ENCODE data around the gene LDLRAD1.

LDLRAD1 gene

DNA sequence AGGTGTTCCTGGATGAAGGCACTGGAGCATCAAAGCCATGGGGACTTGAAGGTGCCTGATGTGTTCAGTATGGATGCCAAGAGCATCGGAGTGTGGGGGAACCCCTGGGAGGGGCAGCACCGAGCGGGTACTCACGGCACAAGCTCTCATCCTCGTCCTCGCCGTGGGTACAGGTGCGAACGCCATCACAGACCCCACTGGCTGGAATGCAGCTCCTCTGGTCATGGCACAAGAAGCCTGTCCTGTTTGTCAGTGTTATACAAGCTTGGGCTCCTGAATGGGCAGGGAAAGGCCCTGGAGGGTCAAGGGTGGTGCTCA, 6.0 kb downstream of the LDLRAD1 start:
- in situ Hi-C loops (cut with HindIII; ENCODE audit: low pct_ligation_motif_present, low sequenced_read_pairs) = no loop called here
- DNase-seq = no peak
- peaks cover 6% of the 10 kb centered on the region for H3K27me3 ChIP-seq (replicated peaks)

DNA sequence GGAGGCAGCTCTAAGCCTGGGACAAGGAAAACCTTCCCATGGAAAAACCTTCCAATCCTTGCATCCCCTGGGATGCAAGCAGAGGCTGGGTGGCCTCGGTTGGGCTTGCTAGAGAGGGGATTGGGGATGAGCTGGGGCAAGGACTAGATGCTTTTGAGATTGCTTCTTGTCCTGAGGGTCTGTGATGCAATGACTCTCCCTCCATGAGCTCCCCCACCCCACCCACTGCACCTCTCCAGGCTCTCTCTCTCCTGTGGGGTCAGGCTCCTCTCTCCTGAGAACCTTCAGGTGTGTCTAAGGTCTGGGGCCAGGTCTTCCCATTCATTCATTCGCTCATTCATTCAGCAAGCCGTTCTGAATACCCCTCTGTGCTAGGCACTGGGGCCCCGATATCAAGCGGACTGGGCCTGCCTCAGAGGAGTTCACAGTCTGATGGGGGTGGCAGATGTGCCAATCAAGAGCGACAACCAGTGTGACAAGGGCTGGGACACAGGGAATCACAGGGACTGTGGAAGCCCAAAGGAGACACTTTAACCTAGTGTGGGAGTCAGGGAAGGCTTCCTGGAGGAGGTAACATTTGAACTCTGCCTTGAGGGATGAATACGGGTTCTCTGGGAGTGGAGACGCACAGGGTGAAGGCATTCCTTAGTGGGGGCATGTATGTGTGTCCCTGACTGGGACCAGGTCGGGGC, 6.5 kb downstream of the LDLRAD1 start:
- H3K4me3 ChIP-seq (ENCODE audit: low read depth, low read length) = no peak overlapping the region
- TF ChIP-seq, protein P1, sequence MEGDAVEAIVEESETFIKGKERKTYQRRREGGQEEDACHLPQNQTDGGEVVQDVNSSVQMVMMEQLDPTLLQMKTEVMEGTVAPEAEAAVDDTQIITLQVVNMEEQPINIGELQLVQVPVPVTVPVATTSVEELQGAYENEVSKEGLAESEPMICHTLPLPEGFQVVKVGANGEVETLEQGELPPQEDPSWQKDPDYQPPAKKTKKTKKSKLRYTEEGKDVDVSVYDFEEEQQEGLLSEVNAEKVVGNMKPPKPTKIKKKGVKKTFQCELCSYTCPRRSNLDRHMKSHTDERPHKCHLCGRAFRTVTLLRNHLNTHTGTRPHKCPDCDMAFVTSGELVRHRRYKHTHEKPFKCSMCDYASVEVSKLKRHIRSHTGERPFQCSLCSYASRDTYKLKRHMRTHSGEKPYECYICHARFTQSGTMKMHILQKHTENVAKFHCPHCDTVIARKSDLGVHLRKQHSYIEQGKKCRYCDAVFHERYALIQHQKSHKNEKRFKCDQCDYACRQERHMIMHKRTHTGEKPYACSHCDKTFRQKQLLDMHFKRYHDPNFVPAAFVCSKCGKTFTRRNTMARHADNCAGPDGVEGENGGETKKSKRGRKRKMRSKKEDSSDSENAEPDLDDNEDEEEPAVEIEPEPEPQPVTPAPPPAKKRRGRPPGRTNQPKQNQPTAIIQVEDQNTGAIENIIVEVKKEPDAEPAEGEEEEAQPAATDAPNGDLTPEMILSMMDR (IDR thresholded peaks at IDR 0.05; ENCODE audit: low read depth, low read length, missing control alignments) = no peak
- H3K27me3 ChIP-seq (replicated peaks) = peaks cover 6% of the 10 kb centered on the region
- DNase-seq = no peak
- no peak overlapping the region for H3K27ac ChIP-seq
- in situ Hi-C loops (cut with HindIII; ENCODE audit: low pct_ligation_motif_present, low sequenced_read_pairs) = no loop called here
- no peaks in the 10 kb centered on the region for H3K36me3 ChIP-seq (replicated peaks)

More for the DNA sequence above, 6.0 kb downstream of the LDLRAD1 start:
- H3K36me3 ChIP-seq (replicated peaks) = no peaks in the 10 kb centered on the region
- H3K4me3 ChIP-seq (ENCODE audit: low read depth, low read length) = no peak overlapping the region
- TF ChIP-seq, protein P1 (IDR thresholded peaks at IDR 0.05; ENCODE audit: low read depth, low read length, missing control alignments) = no peak
- no peak overlapping the region for H3K27ac ChIP-seq

DNA sequence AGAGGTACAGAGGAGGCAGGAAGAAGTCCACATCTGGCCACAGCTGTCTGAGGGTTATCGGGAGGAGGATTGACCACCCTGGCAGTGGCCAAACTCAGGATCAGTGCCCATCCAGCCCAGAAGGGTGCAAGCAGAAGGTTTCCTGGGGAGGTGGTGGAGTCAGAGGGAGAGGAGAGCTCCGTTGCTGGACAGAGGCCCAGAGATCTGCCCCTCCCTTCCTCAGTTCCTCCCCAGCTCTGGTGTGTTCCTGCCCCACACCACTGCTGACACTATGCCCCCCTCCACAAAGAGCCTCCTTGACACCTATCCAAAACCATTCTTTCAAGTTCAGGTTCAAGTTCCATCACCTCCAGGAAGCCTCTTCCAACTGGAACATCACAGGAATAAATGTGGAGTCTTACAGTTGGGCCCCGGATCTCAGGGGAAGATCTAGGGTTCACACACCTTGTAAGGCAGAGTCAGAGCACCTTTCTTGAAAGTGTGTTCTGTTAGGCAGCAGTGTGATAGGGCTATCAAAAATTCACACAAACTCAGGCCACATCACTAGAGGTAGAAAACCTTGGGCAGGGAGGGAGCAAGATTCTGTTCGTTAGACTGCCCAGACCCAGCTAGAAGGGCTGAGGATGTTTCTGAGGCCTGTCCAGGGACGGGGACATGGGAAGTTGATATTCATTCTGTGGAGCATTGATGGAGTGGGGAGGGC, 7.4 kb downstream of the LDLRAD1 start:
- TF ChIP-seq, protein P1 (IDR thresholded peaks at IDR 0.05; ENCODE audit: low read depth, low read length, missing control alignments) = no peak
- in situ Hi-C loops (cut with HindIII; ENCODE audit: low pct_ligation_motif_present, low sequenced_read_pairs) = no loop called here
- Histone ChIP-seq H3K4me3 (ENCODE audit: low read depth, low read length) (no peak overlapping the region), H3K27me3 (replicated peaks) (peaks cover 6% of the 10 kb centered on the region), H3K27ac (no peak overlapping the region), H3K36me3 (replicated peaks) (no peaks in the 10 kb centered on the region)
- DNase-seq = no peak

DNA sequence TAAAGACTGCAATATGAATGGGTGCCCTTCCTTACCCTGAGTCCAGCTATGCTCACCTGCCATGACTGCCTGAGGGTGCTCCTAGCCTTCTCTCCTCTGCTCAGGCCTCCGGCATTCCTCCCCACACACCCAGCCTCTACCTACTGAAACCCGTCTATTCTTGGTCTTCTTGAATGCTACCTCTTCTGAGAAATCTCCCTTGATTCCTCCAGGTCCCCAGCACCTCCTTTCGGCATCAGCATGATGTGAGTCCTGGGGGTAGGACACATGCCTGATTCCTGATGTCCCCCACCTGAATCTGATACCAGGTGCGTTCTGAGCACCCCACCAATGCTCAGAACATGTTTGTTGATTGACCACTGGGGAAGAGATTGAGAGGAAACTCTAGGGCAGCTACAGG, 8.6 kb downstream of the LDLRAD1 start:
- no peaks in the 10 kb centered on the region for H3K36me3 ChIP-seq (replicated peaks)
- H3K4me3 ChIP-seq (ENCODE audit: low read depth, low read length) = no peak overlapping the region
- in situ Hi-C loops (cut with HindIII; ENCODE audit: low pct_ligation_motif_present, low sequenced_read_pairs) = no loop called here
- no peak overlapping the region for H3K27ac ChIP-seq
- H3K27me3 ChIP-seq (replicated peaks) = peaks cover 6% of the 10 kb centered on the region
- TF ChIP-seq, protein P1 (IDR thresholded peaks at IDR 0.05; ENCODE audit: low read depth, low read length, missing control alignments) = no peak
- no peak for DNase-seq

DNA sequence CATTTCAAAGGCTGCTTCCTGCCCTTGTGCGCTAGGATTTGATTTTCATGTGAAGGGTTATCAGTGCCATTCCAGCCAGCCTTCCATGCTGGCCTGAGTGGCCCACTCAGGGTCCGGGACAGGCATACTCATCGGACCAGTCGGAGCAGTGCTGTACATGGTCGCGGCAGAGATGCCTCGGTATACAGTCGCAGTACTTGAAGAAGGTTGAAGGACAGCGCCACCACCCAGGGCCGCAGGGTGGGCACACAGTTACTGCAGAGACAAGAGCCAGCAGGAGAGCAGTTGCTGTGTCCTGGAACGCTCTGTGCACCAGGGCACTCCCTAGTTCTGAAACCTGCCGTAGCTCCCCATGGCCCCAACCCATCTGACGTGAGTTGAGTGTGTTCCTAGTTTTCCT, 9.1 kb downstream of the LDLRAD1 start:
- DNase-seq = no peak
- TF ChIP-seq, protein P1 (IDR thresholded peaks at IDR 0.05; ENCODE audit: low read depth, low read length, missing control alignments) = no peak
- Histone ChIP-seq H3K27me3 (replicated peaks) (peaks cover 6% of the 10 kb centered on the region), H3K4me3 (ENCODE audit: low read depth, low read length) (no peak overlapping the region), H3K36me3 (replicated peaks) (no peaks in the 10 kb centered on the region), H3K27ac (no peak overlapping the region)
- in situ Hi-C loops (cut with HindIII; ENCODE audit: low pct_ligation_motif_present, low sequenced_read_pairs) = no loop called here

All from brain microvascular endothelial cell (primary cell).